HEK293 (cell line): ENCODE data around the gene ANGPT4.

Source experiments
- CTCF ChIP-seq: fragments of 450-650 bp; formaldehyde crosslinking; IDR thresholded peaks from 2 replicates; pipeline ENCODE4 v1.5.1; 2016; ENCODE audit warnings: missing biosample characterization, missing genetic modification characterization
- IKZF3 ChIP-seq: fragments of 450-650 bp; IDR thresholded peaks from 2 replicates; pipeline ENCODE4 v1.5.0; 2018; ENCODE audit warnings: missing biosample characterization, mild to moderate bottlenecking, missing genetic modification characterization, moderate library complexity
- YY1 ChIP-seq: fragments of 450-650 bp; formaldehyde crosslinking; IDR thresholded peaks from 2 replicates; pipeline ENCODE4 v1.5.1; 2018; ENCODE audit warnings: missing biosample characterization, missing genetic modification characterization
- ZNF175 ChIP-seq: fragments of 450-650 bp; formaldehyde crosslinking; IDR thresholded peaks from 2 replicates; pipeline ENCODE4 v1.5.1; 2016; ENCODE audit warnings: missing biosample characterization, missing genetic modification characterization
- ZNF223 ChIP-seq: fragments of 450-650 bp; formaldehyde crosslinking; IDR thresholded peaks from 2 replicates; pipeline ENCODE4 v1.5.1; 2016; ENCODE audit warnings: missing biosample characterization, missing genetic modification characterization
- ZNF350 ChIP-seq: fragments of 450-650 bp; formaldehyde crosslinking; IDR thresholded peaks from 2 replicates; pipeline ENCODE4 v1.5.0; 2017; ENCODE audit warnings: missing biosample characterization, mild to moderate bottlenecking, missing genetic modification characterization
- ZNF426 ChIP-seq: fragments of 450-650 bp; formaldehyde crosslinking; IDR thresholded peaks from 2 replicates; pipeline ENCODE4 v1.5.1; 2017; ENCODE audit warnings: missing biosample characterization, missing genetic modification characterization, mild to moderate bottlenecking, inconsistent platforms, moderate library complexity
- ZNF544 ChIP-seq: fragments of 450-650 bp; formaldehyde crosslinking; IDR thresholded peaks from 2 replicates; pipeline ENCODE4 v1.5.0; 2017; ENCODE audit warnings: missing biosample characterization, missing genetic modification characterization
- ZNF580 ChIP-seq: fragments of 450-650 bp; formaldehyde crosslinking; IDR thresholded peaks from 2 replicates; pipeline ENCODE4 v1.5.1; 2016; ENCODE audit warnings: missing biosample characterization, missing genetic modification characterization
- ZNF623 ChIP-seq: fragments of 450-650 bp; formaldehyde crosslinking; IDR thresholded peaks from 2 replicates; pipeline ENCODE4 v1.5.1; 2016; ENCODE audit warnings: missing biosample characterization, missing genetic modification characterization
- ZNF629 ChIP-seq: fragments of 450-650 bp; formaldehyde crosslinking; IDR thresholded peaks from 2 replicates; pipeline ENCODE4 v1.5.1; 2017; ENCODE audit warnings: missing biosample characterization, missing genetic modification characterization
- ZNF785 ChIP-seq: fragments of 450-650 bp; formaldehyde crosslinking; IDR thresholded peaks from 2 replicates; pipeline ENCODE4 v1.5.1; 2016; ENCODE audit warnings: missing biosample characterization, missing genetic modification characterization
- ZSCAN16 ChIP-seq: fragments of 450-650 bp; formaldehyde crosslinking; IDR thresholded peaks from 2 replicates; pipeline ENCODE4 v1.5.1; 2016; ENCODE audit warnings: missing biosample characterization, missing genetic modification characterization
- TF ChIP-seq, protein P1 (sequence below): fragments of 450-650 bp; formaldehyde crosslinking; IDR thresholded peaks from 2 replicates; pipeline ENCODE4 v1.5.1; 2016; ENCODE audit warnings: missing biosample characterization, missing genetic modification characterization

DNA sequence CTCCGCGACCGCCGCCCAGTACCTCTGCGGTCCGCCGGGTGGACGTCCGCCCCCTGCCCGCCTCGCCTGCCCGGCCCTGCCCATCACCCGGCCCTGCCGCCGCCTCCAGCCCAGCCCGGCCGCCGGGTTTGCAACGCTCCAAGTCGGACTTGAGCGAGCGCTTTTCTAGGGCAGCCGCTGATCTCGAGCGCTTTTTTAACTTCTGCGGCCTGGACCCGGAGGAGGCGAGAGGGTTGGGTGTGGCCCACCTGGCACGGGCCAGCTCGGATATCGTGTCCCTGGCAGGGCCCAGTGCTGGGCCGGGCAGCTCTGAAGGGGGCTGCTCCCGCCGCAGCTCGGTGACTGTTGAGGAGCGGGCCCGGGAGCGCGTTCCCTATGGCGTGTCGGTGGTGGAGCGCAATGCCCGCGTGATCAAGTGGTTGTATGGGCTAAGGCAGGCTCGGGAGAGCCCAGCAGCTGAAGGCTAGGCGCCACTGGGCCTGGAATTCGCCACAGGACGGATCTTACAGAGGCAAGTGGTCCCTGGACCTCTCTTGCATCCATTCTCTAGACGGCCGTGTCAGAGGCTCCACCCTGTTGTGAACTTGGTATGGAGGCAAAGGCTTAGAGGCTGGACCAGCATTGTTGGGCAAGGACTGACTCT lies 70.8 kb downstream of the ANGPT4 start:
- no peak for TF ChIP-seq CTCF (tag by site-specific recombination)
- TF ChIP-seq ZNF175 (tag by site-specific recombination), result no peak
- no peak for TF ChIP-seq ZNF350 (tag by site-specific recombination)
- no peak for TF ChIP-seq ZNF223
- TF ChIP-seq ZNF580 (tag by site-specific recombination), result no peak
- TF ChIP-seq ZNF623 (tag by site-specific recombination), result no peak
- no peak for TF ChIP-seq ZSCAN16 (tag by site-specific recombination)
- no peak for TF ChIP-seq ZNF785 (tag by site-specific recombination)
- TF ChIP-seq IKZF3 (tag by site-specific recombination), result no peak
- TF ChIP-seq, protein P1, sequence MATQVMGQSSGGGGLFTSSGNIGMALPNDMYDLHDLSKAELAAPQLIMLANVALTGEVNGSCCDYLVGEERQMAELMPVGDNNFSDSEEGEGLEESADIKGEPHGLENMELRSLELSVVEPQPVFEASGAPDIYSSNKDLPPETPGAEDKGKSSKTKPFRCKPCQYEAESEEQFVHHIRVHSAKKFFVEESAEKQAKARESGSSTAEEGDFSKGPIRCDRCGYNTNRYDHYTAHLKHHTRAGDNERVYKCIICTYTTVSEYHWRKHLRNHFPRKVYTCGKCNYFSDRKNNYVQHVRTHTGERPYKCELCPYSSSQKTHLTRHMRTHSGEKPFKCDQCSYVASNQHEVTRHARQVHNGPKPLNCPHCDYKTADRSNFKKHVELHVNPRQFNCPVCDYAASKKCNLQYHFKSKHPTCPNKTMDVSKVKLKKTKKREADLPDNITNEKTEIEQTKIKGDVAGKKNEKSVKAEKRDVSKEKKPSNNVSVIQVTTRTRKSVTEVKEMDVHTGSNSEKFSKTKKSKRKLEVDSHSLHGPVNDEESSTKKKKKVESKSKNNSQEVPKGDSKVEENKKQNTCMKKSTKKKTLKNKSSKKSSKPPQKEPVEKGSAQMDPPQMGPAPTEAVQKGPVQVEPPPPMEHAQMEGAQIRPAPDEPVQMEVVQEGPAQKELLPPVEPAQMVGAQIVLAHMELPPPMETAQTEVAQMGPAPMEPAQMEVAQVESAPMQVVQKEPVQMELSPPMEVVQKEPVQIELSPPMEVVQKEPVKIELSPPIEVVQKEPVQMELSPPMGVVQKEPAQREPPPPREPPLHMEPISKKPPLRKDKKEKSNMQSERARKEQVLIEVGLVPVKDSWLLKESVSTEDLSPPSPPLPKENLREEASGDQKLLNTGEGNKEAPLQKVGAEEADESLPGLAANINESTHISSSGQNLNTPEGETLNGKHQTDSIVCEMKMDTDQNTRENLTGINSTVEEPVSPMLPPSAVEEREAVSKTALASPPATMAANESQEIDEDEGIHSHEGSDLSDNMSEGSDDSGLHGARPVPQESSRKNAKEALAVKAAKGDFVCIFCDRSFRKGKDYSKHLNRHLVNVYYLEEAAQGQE (tag by site-specific recombination), result no peak
- no peak for TF ChIP-seq ZNF544 (tag by site-specific recombination)
- TF ChIP-seq ZNF629, result no peak
- TF ChIP-seq YY1 (tag by site-specific recombination), result no peak
- no peak for TF ChIP-seq ZNF426 (tag by site-specific recombination)
